MCF 10A (cell line): ENCODE measurements around the gene NFASC. TPM values are rescaled to one million over a fixed set of nuclear protein-coding genes. Genes with fewer than 3 reads are reported as not detected.

Source experiments
- BruUV-seq: library from RNA; stranded (reverse); fragments of 400-500 nt; replicated peaks from 2 replicates; lab custom pipeline; 2021; lab: Mats Ljungman, UMichigan
- CTCF ChIA-PET: fragments of 300-600 bp; sonication (Branson Sonifier 250); formaldehyde crosslinking; extraction: SDS; loops from one replicate; lab custom pipeline; 2021; ENCODE audit warnings: antibody characterized with exemption, inconsistent platforms; lab: Yijun Ruan, JAX
- POLR2A ChIA-PET: fragments of 300-600, 350-650 bp; sonication (Branson Sonifier 250); formaldehyde crosslinking; extraction: SDS; loops from one replicate; lab custom pipeline; 2020; ENCODE audit warnings: antibody characterized with exemption, inconsistent platforms; lab: Yijun Ruan, JAX
- DNase-seq: peaks from one replicate; pipeline ENCODE4 v3.0.0-alpha.2; 2018; ENCODE audit not compliant: unreplicated experiment
- H3K27ac Mint-ChIP-seq: one replicate; pipeline ENCODE4 v1.8.0; 2022; ENCODE audit warnings: mild to moderate bottlenecking, low read depth, mixed read lengths; ENCODE audit not compliant: unreplicated experiment
- H3K27me3 Mint-ChIP-seq: one replicate; pipeline ENCODE4 v1.8.0; 2022; ENCODE audit warnings: mixed read lengths; ENCODE audit not compliant: insufficient read depth, unreplicated experiment
- H3K36me3 Mint-ChIP-seq: one replicate; pipeline ENCODE4 v1.8.0; 2022; ENCODE audit warnings: mild to moderate bottlenecking, moderate library complexity, mixed read lengths; ENCODE audit not compliant: insufficient read depth, unreplicated experiment
- H3K4me1 Mint-ChIP-seq: one replicate; pipeline ENCODE4 v1.8.0; 2022; ENCODE audit warnings: mixed read lengths; ENCODE audit not compliant: insufficient read depth, unreplicated experiment
- H3K4me3 Mint-ChIP-seq: one replicate; pipeline ENCODE4 v1.8.0; 2022; ENCODE audit warnings: mild to moderate bottlenecking, moderate library complexity, mixed read lengths; ENCODE audit not compliant: unreplicated experiment
- H3K9me3 Mint-ChIP-seq: one replicate; pipeline ENCODE4 v1.8.0; 2022; ENCODE audit warnings: mixed read lengths; ENCODE audit not compliant: unreplicated experiment
- intact Hi-C: fragments of 100-400 bp; cut with micrococcal nuclease; formaldehyde crosslinking; loops from 2 replicates; pipeline ENCODE4 v1.14.1; 2022
- total RNA-seq: library from RNA; stranded (reverse); gene quantifications from 2 replicates; pipeline ENCODE4 v1.2.3, GENCODE V29; 2022
- TF ChIP-seq, protein P1 (sequence below): fragments of 200-600 bp; IDR thresholded peaks from one replicate; pipeline ENCODE4 v1.8.0; 2022; ENCODE audit warnings: antibody characterized with exemption, mild to moderate bottlenecking; ENCODE audit not compliant: unreplicated experiment

Gene NFASC
- total RNA-seq, 1 experiment from 2014 or later = 0.98 TPM

DNA sequence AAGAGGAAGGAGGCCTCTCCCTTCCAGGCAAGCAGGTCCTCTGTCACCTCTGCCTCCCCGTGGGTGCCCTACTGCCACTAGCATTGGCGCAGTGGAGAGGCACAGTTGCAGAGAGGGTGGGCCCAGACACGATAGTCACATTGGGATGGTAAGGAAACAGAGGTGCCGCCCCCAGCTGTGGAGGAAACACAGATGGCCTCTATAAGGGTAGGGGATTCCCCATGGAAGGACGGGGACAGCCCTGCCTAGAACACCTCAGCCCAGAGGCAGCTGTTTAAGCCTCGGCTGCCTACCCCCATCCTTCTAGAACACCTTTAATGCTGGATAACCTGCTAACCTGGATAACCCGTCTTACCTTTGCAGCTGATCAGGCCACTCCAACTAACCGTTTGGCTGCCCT, 106.7 kb downstream of the NFASC start:
- H3K4me1 Mint-ChIP-seq = peaks cover 2% of the 10 kb centered on the region
- H3K9me3 Mint-ChIP-seq = no peaks in the 10 kb centered on the region
- POLR2A ChIA-PET = interaction anchor here (0.6 to 1.1 kb wide), 3 partner anchors 105 to 220 kb away, joined by 3 to 4 read pairs (median 3); no protein-coding TSS in a partner anchor
- no peak overlapping the region for H3K27ac Mint-ChIP-seq
- no peaks in the 10 kb centered on the region for H3K36me3 Mint-ChIP-seq
- no TSS peak for BruUV-seq
- TF ChIP-seq, protein P1, sequence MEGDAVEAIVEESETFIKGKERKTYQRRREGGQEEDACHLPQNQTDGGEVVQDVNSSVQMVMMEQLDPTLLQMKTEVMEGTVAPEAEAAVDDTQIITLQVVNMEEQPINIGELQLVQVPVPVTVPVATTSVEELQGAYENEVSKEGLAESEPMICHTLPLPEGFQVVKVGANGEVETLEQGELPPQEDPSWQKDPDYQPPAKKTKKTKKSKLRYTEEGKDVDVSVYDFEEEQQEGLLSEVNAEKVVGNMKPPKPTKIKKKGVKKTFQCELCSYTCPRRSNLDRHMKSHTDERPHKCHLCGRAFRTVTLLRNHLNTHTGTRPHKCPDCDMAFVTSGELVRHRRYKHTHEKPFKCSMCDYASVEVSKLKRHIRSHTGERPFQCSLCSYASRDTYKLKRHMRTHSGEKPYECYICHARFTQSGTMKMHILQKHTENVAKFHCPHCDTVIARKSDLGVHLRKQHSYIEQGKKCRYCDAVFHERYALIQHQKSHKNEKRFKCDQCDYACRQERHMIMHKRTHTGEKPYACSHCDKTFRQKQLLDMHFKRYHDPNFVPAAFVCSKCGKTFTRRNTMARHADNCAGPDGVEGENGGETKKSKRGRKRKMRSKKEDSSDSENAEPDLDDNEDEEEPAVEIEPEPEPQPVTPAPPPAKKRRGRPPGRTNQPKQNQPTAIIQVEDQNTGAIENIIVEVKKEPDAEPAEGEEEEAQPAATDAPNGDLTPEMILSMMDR = no peak
- no peak for DNase-seq
- no peak overlapping the region for H3K4me3 Mint-ChIP-seq
- CTCF ChIA-PET = interaction anchor here (0.6 to 8.6 kb wide), 31 partner anchors 8 to 316 kb away, joined by 3 to 272 read pairs (median 6); partner anchors contain the start of gene RBBP5
- peaks cover 58% of the 10 kb centered on the region for H3K27me3 Mint-ChIP-seq
- intact Hi-C loops = no loop called here

DNA sequence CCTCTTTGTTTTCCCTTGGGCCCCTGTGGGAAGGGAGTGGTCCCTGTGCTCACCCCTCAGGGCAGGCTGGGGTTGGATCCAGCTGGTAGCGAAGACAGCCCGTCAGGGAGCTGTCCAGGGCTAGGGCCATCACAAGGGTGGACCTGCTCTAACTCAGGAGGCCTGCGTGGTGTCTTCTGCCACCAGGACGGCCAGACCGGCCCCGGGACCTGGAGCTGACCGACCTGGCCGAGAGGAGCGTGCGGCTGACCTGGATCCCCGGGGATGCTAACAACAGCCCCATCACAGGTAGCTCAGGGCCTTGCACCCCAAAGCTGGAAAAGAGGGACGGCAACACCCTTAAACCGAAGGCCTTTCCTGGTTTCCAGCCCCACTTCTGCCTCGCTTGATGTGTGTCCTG, 108.1 kb downstream of the NFASC start:
- intact Hi-C loops = no loop called here
- Mint-ChIP-seq H3K27me3 (peaks cover 60% of the 10 kb centered on the region), H3K9me3 (no peaks in the 10 kb centered on the region), H3K4me1 (no peaks in the 10 kb centered on the region), H3K4me3 (no peak overlapping the region), H3K36me3 (no peaks in the 10 kb centered on the region), H3K27ac (no peak overlapping the region)
- POLR2A ChIA-PET = interaction anchor here (1.4 kb wide), 1 partner anchor 143 kb away, joined by 5 read pairs; the partner anchor contains the start of gene RBBP5
- TF ChIP-seq, protein P1 = no peak
- BruUV-seq = no TSS peak
- CTCF ChIA-PET = interaction anchor here (0.6 to 3.4 kb wide), 9 partner anchors 11 to 278 kb away, joined by 3 to 47 read pairs (median 6); no protein-coding TSS in a partner anchor
- no peak for DNase-seq

DNA sequence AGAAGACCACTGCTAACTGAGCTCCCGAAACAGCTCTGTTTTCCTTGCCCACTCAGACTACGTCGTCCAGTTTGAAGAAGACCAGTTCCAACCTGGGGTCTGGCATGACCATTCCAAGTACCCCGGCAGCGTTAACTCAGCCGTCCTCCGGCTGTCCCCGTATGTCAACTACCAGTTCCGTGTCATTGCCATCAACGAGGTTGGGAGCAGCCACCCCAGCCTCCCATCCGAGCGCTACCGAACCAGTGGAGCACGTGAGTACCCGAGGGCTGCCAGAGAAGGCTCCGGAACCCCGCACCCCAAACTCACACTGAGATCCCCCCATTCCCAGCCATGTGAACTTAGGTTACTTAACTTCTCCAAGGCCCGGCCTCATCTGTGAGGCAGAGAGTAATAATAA, 108.6 kb downstream of the NFASC start:
- intact Hi-C loops = no loop called here
- Mint-ChIP-seq H3K4me1 (no peaks in the 10 kb centered on the region), H3K27me3 (peaks cover 56% of the 10 kb centered on the region), H3K9me3 (no peaks in the 10 kb centered on the region), H3K27ac (no peak overlapping the region), H3K4me3 (no peak overlapping the region), H3K36me3 (no peaks in the 10 kb centered on the region)
- BruUV-seq = no TSS peak
- TF ChIP-seq, protein P1 = no peak
- POLR2A ChIA-PET = interaction anchor here (1.4 kb wide), 1 partner anchor 143 kb away, joined by 5 read pairs; the partner anchor contains the start of gene RBBP5
- CTCF ChIA-PET = interaction anchor here (0.5 to 3.4 kb wide), 16 partner anchors 10 to 556 kb away, joined by 3 to 47 read pairs (median 4); no protein-coding TSS in a partner anchor
- DNase-seq = no peak

DNA sequence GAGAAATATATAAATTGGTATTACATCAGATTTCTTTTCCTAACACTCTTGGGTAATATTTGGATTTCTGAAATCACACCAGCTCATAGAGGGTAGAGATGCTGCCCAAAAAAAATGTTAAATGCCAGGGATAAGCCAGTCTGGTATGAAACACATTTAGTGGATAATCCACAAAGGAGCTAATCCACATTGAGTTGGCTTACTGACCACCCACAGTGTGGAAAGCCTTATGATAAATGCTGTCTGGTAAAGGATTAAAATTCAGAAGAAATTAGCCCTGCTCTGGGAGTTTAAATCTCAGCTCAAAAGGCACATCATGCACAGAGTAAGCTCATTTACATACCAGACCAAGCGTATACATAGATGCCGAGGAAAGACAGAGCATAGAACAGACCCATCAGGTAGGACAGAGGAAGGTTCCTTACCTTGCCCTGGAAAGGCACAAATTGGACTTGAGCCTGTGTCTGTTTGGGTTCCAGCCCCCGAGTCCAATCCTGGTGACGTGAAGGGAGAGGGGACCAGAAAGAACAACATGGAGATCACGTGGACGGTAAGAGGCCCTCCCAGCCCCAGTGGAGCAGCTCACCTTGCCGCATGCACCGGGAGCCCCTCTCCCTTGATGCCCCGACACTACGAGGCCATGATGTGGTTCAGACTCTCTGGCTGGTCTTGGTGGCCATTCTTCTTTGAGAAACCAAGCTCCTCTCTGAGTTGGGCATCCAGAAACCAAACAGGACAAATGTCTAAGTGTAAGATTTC, 109.4 kb downstream of the NFASC start:
- Mint-ChIP-seq H3K27me3 (peaks cover 62% of the 10 kb centered on the region), H3K9me3 (no peaks in the 10 kb centered on the region), H3K36me3 (no peaks in the 10 kb centered on the region), H3K27ac (no peak overlapping the region), H3K4me3 (no peak overlapping the region), H3K4me1 (no peaks in the 10 kb centered on the region)
- no peak for DNase-seq
- ChIA-PET CTCF (interaction anchor here (0.5 to 3.4 kb wide), 15 partner anchors 9 to 505 kb away, joined by 3 to 47 read pairs (median 4); no protein-coding TSS in a partner anchor), POLR2A (interaction anchor here (1.4 kb wide), 1 partner anchor 142 kb away, joined by 5 read pairs; the partner anchor contains the start of gene RBBP5)
- BruUV-seq = no TSS peak
- TF ChIP-seq, protein P1 = no peak
- intact Hi-C loops = no loop called here
